ENCODE data around the gene TRPC3. TPM values are rescaled to one million over a fixed set of nuclear protein-coding genes. Genes with fewer than 3 reads are reported as not detected.

TRPC3 gene
- total RNA-seq, 1 experiment from 2014 or later = not detected

DNA sequence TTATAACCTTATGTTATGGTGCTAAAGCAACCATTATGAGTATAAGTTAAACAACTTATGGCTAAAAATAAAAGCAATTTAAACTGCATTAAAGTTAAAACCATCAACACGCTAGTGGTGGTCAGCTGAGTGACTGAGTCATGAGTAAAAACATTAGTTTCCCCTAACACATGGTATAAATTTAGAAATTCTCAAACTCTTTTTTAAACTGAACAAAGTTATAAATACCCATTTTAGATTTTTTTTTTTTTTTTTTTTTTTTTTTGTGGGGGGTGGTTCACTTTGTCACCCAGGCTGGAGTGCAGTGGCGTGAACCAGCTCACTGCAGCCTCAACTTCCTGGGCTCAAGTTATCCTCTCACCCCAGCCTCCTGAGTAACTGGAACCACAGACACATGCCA is 76.2 kb downstream of the TRPC3 start:
- DNase-seq (ENCODE audit: low read depth) = no peak

DNA sequence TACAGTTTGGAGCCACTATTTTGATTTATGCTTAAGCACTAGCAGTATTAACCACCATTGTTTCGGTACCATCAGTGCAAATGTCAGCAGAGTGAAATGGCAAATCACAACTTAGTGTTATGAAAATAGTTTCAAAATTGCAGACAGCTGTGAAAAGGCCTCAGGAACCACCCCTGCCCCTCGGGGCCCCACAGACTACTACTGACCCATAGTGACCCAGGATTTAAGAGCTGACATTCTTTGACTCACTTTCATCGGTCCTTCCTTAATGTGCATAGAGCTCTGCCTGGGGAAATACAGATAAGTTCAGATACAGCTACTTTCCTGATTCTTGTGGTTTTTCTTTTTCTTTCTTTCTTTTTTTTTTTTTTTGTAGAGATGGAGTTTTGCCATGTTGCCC is 78.3 kb downstream of the TRPC3 start:
- DNase-seq (ENCODE audit: low read depth) = peak; percentile 34

DNA sequence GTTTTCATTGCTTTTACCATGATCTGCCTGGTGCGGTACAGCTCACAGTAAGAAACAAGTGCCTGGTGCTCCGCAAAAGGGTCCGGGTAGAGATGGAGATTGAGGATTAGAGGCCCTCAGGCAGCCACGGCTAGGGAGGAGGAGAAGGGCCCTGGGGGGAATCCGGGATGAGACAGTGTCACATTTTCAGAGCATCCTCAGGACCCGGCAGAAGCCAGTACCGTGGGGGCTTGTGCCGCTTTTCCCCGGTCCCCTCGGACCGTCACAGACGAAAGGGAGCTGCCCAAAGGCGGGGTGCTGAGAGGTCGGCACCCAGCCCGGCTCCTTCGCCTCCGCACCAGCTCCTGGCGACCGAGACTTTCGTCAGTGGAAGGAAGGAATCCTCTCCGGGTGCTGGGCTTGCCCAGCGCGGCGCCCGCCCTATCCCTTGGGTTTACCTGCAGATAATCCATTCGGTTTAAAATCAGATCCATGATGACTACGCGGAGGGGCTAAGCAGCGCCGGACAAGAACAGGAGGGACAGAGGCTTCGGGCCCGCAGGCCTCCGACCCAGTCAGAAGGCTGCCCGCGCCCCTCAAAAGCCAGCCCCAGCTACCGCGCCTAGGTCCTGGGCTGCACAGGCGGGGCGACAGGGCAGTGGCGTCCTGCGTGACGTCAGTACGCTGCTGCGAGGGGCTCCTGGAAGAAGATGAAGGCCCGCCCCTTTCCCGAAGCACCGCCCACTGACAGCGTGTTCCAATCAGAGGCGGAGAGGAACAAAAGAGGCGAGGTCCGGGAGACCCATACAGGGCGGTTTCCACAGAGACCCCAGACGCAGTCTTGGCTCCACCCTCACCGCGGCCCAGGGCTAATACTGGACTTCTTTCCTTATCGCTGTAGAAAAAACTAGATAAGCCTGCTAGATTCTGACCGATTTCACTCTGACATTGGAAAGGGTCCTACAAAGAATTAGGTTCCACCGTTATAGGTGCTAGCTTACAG is 81.7 kb downstream of the TRPC3 start, which contains the start of gene BBS7:
Gene BBS7, minus strand, starts transcription at position 634 of the 982 bp plus-strand sequence. Its CDS starts 161 bp downstream, at position 473.
- peak; percentile 94 for DNase-seq (ENCODE audit: low read depth)

GRCh38 chr4:121863799-121864198 is 88.1 kb downstream of the TRPC3 start:
- no peak for DNase-seq (ENCODE audit: low read depth)

DNA sequence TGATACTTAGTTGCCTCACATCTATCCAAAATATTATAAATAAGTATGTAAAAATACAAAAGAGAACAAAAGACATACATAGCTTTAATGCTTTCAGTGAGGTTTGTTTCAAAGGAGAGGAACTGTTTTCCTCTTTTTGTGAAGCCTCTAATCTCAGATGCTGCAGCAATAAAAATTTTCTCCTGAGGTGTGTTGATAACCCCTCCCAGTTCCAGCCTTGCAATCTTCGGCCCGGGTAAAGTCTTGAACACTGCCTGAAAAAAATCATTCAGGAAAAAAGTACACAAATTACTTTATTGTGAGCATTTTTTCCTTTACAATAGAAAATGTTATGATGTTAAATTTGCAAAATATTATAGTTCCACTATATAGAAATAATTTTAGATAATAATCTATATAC is 90.4 kb downstream of the TRPC3 start:
- DNase-seq (ENCODE audit: low read depth) = no peak

GRCh38 chr4:121860121-121860520 is 91.7 kb downstream of the TRPC3 start:
- no peak for DNase-seq (ENCODE audit: low read depth)

- DNase-seq (ENCODE audit: low read depth) = no peak
These were observed 100.5 kb downstream of the TRPC3 start for GRCh38 chr4:121851354-121851753.

DNA sequence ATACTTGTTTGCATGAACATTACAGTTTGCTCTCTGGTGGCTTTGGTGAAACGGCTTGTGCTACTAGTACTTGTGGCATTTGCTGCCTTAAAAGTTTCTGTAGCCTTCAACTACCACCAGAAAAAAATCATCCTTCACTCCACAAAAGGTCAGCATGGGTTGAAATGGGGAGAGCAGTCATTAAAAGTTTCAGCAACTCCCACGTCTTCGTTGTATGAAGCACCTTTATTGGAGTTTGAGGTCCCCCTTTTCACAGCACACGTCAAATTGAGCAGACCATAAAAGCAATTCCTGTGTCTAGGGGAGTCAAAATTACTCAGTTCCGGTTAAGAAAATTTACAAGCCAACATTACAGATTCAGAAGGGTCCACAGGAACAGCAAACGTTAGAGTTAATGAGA is 105.2 kb downstream of the TRPC3 start:
- no peak for DNase-seq (ENCODE audit: low read depth)

GRCh38 chr4:121842862-121843261 is 109.0 kb downstream of the TRPC3 start:
- no peak for DNase-seq (ENCODE audit: low read depth)

DNA sequence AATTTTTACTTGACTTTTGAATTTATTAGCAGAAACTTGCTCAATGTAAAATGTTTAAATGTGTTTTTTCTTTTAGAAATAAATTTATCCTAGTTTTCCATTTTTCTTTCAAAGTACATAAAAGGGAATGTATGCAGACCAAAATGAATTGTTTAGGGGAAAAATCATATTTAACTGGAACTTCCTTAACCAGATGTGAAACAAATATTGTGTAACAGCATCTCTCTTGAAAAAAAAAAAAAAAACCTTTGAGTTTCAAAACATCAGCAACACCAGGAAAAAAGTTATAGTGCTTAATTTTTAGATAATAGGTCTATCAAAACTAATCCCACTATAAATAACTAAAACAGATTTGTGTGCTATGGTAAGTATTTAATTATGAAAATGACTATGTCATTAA is 113.7 kb downstream of the TRPC3 start:
- no peak for DNase-seq (ENCODE audit: low read depth)

DNA sequence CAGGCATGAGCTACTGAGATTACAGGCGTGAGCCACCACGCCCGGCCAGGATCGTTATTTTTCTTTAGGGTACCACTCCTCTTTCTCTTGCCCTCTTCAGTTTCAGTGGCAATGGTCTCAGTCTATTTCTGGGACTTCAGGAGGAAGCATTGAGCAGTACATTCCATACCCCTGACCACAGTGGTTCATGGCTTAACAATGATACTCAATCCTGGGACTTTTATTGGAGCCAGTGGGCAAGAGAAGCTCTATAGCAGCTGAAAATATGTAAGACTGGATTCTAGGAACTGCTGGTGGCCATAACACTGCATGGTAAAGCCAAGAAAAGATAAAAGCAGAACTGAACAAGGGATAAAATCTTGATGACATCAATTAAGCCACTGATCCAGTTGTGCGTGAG is 122.3 kb downstream of the TRPC3 start:
- DNase-seq (ENCODE audit: low read depth) = no peak

Other genes starting within 250 kb of the TRPC3 start
- gene SMIM43, start 186.9 kb downstream of the TRPC3 start, total RNA-seq (2014; rRNA removed; shearing (Covaris generic)) = not detected in 2 replicates
- 43.9 and 45.5 TPM in 2 replicates for gene EXOSC9, start 150.7 kb downstream of the TRPC3 start, total RNA-seq (2014; rRNA removed; shearing (Covaris generic))
- gene CCNA2, start 128.2 kb downstream of the TRPC3 start, total RNA-seq (2014; rRNA removed; shearing (Covaris generic)) = 187 and 194 TPM in 2 replicates
- 13.9 and 15.4 TPM in 2 replicates for gene BBS7, start 81.6 kb downstream of the TRPC3 start, total RNA-seq (2014; rRNA removed; shearing (Covaris generic))
- 21.3 and 28.4 TPM in 2 replicates for gene BLTP1, start 200.3 kb upstream of the TRPC3 start, total RNA-seq (2014; rRNA removed; shearing (Covaris generic))